ENCODE measurements around the gene TMED1.

DNA sequence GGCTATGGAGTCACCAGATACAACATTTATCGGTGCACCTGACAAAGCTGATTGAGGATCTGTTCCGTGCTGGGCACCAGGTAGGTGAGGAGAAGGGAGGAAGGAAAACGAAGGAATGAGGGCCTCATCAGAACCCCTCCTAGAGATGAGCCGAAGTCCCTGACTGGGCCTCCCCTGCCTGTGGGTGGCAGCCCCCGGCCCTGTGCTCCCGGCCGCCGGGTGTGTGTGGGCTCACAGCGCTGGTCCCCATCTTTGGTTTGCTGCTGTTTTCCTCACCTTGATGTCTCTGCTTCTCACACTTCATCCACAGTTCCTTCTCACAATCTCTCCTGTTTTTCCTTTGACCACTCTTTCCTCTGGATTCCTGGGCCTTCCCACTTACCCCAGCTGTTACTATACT, 32.8 kb downstream of the TMED1 start:
- TF ChIP-seq CTCF (IDR thresholded peaks at IDR 0.05) (no peak), POLR2AphosphoS5 (IDR thresholded peaks at IDR 0.05; ENCODE audit: insufficient read depth in 1 of 2, low read depth in 1 of 2) (no peak)

All from vagina (tissue), 2 donors.